Fibroblast of peridontal ligament (primary cell): ENCODE measurements around the gene RNF220.

Experiments
- DNase-seq: peaks from one replicate; pipeline ENCODE4 v3.0.0-alpha.2; 2010; ENCODE audit errors: extremely low read depth

The RNF220 gene

GRCh38 chr1:44431861-44432260 lies 26.8 kb downstream of the RNF220 start:
- DNase-seq: no peak

GRCh38 chr1:44433209-44433608 lies 28.2 kb downstream of the RNF220 start:
- DNase-seq: peak; percentile 54

GRCh38 chr1:44436401-44437106 lies 31.5 kb downstream of the RNF220 start:
- no peak for DNase-seq

GRCh38 chr1:44437107-44437716 lies 32.2 kb downstream of the RNF220 start:
- DNase-seq: no peak

- peak; percentile 77 for DNase-seq
Observed at GRCh38 chr1:44442791-44443190, 37.7 kb downstream of the RNF220 start.

- peak; percentile 7 for DNase-seq
Observed at GRCh38 chr1:44447051-44447810, 42.2 kb downstream of the RNF220 start.

- DNase-seq: no peak
Observed at GRCh38 chr1:44453798-44454349, 48.8 kb downstream of the RNF220 start.

GRCh38 chr1:44454704-44455103 lies 49.6 kb downstream of the RNF220 start:
- DNase-seq: no peak

- no peak for DNase-seq
Observed at GRCh38 chr1:44460107-44460882, 55.2 kb downstream of the RNF220 start.

- no peak for DNase-seq
Observed at GRCh38 chr1:44464361-44464760, 59.3 kb downstream of the RNF220 start.

GRCh38 chr1:44467566-44467965 lies 62.5 kb downstream of the RNF220 start:
- DNase-seq: no peak

GRCh38 chr1:44471911-44472453 lies 66.9 kb downstream of the RNF220 start:
- DNase-seq: no peak

- peak; percentile 3 for DNase-seq
Observed at GRCh38 chr1:44472620-44473525, 67.8 kb downstream of the RNF220 start.

- DNase-seq: no peak
Observed at GRCh38 chr1:44476891-44477290, 71.8 kb downstream of the RNF220 start.

- no peak for DNase-seq
Observed at GRCh38 chr1:44481701-44482100, 76.6 kb downstream of the RNF220 start.

- no peak for DNase-seq
Observed at GRCh38 chr1:44483089-44483874, 78.2 kb downstream of the RNF220 start.

GRCh38 chr1:44484155-44484688 lies 79.2 kb downstream of the RNF220 start:
- DNase-seq: no peak

- peak; percentile 84 for DNase-seq
Observed at GRCh38 chr1:44485229-44485933, 80.3 kb downstream of the RNF220 start.
